Activated naive CD4-positive, alpha-beta T cell treated with anti-CD3 and anti-CD28 coated beads, Interleukin-2, amount 50 U/mL, for 24 hours (primary cell): ENCODE data around the gene CLCN4.

Experiments used
- H3K27ac Mint-ChIP-seq: one replicate; pipeline ENCODE4 v1.8.0; 2021; ENCODE audit warnings: mild to moderate bottlenecking, mixed read lengths
- H3K27me3 Mint-ChIP-seq: one replicate; pipeline ENCODE4 v1.8.0; 2021; ENCODE audit warnings: mixed read lengths
- H3K36me3 Mint-ChIP-seq: one replicate; pipeline ENCODE4 v1.8.0; 2021; ENCODE audit warnings: mixed read lengths
- H3K4me1 Mint-ChIP-seq: one replicate; pipeline ENCODE4 v1.8.0; 2021; ENCODE audit warnings: mixed read lengths
- H3K4me3 Mint-ChIP-seq: one replicate; pipeline ENCODE4 v1.8.0; 2021; ENCODE audit warnings: mild to moderate bottlenecking, mixed read lengths
- H3K9me3 Mint-ChIP-seq: one replicate; pipeline ENCODE4 v1.8.0; 2021; ENCODE audit warnings: mixed read lengths

The CLCN4 gene

GRCh38 chrX:10190367-10190766, 33.6 kb downstream of the CLCN4 start:
- Mint-ChIP-seq H3K27ac (no peak overlapping the region), H3K4me1 (no peaks in the 10 kb centered on the region), H3K9me3 (no peaks in the 10 kb centered on the region), H3K4me3 (no peak overlapping the region), H3K36me3 (no peaks in the 10 kb centered on the region), H3K27me3 (no peaks in the 10 kb centered on the region)

- Mint-ChIP-seq H3K27me3 (no peaks in the 10 kb centered on the region), H3K27ac (no peak overlapping the region), H3K9me3 (no peaks in the 10 kb centered on the region), H3K4me3 (no peak overlapping the region), H3K36me3 (no peaks in the 10 kb centered on the region), H3K4me1 (no peaks in the 10 kb centered on the region)
These were observed 36.8 kb downstream of the CLCN4 start for GRCh38 chrX:10193587-10193986.

GRCh38 chrX:10195425-10195824, 38.6 kb downstream of the CLCN4 start:
- Mint-ChIP-seq H3K27me3 (peaks cover 2% of the 10 kb centered on the region), H3K36me3 (no peaks in the 10 kb centered on the region), H3K4me1 (peaks cover 8% of the 10 kb centered on the region), H3K9me3 (no peaks in the 10 kb centered on the region), H3K4me3 (no peak overlapping the region), H3K27ac (no peak overlapping the region)

GRCh38 chrX:10195947-10196346, 39.2 kb downstream of the CLCN4 start:
- H3K27ac Mint-ChIP-seq = no peak overlapping the region

GRCh38 chrX:10197279-10198210, 40.8 kb downstream of the CLCN4 start:
- Mint-ChIP-seq H3K27me3 (peaks cover 4% of the 10 kb centered on the region), H3K36me3 (no peaks in the 10 kb centered on the region), H3K4me3 (no peak overlapping the region), H3K4me1 (peaks cover 8% of the 10 kb centered on the region), H3K9me3 (no peaks in the 10 kb centered on the region), H3K27ac (no peak overlapping the region)

More at GRCh38 chrX:10195947-10196346, 39.2 kb downstream of the CLCN4 start:
- H3K4me1 Mint-ChIP-seq = peaks cover 8% of the 10 kb centered on the region
- H3K36me3 Mint-ChIP-seq = no peaks in the 10 kb centered on the region
- H3K27me3 Mint-ChIP-seq = peaks cover 3% of the 10 kb centered on the region
- H3K4me3 Mint-ChIP-seq = no peak overlapping the region
- no peaks in the 10 kb centered on the region for H3K9me3 Mint-ChIP-seq

GRCh38 chrX:10198254-10198653, 41.5 kb downstream of the CLCN4 start:
- Mint-ChIP-seq H3K36me3 (no peaks in the 10 kb centered on the region), H3K4me3 (no peak overlapping the region), H3K27me3 (peaks cover 4% of the 10 kb centered on the region), H3K27ac (no peak overlapping the region), H3K4me1 (peaks cover 8% of the 10 kb centered on the region), H3K9me3 (no peaks in the 10 kb centered on the region)

- no peak overlapping the region for H3K27ac Mint-ChIP-seq
- peaks cover 8% of the 10 kb centered on the region for H3K4me1 Mint-ChIP-seq
- no peak overlapping the region for H3K4me3 Mint-ChIP-seq
- no peaks in the 10 kb centered on the region for H3K36me3 Mint-ChIP-seq
- peaks cover 4% of the 10 kb centered on the region for H3K27me3 Mint-ChIP-seq
- H3K9me3 Mint-ChIP-seq = no peaks in the 10 kb centered on the region
These were observed 42.4 kb downstream of the CLCN4 start for GRCh38 chrX:10199212-10199611.

- no peaks in the 10 kb centered on the region for H3K9me3 Mint-ChIP-seq
- H3K27me3 Mint-ChIP-seq = peaks cover 4% of the 10 kb centered on the region
- H3K4me1 Mint-ChIP-seq = peaks cover 8% of the 10 kb centered on the region
- no peaks in the 10 kb centered on the region for H3K36me3 Mint-ChIP-seq
- H3K27ac Mint-ChIP-seq = no peak overlapping the region
- H3K4me3 Mint-ChIP-seq = no peak overlapping the region
These were observed 46.8 kb downstream of the CLCN4 start for GRCh38 chrX:10203617-10204016.

- Mint-ChIP-seq H3K27me3 (no peaks in the 10 kb centered on the region), H3K36me3 (no peaks in the 10 kb centered on the region), H3K4me1 (no peaks in the 10 kb centered on the region), H3K9me3 (no peaks in the 10 kb centered on the region), H3K4me3 (no peak overlapping the region), H3K27ac (no peak overlapping the region)
These were observed 49.5 kb downstream of the CLCN4 start for GRCh38 chrX:10206317-10206716.

- no peaks in the 10 kb centered on the region for H3K4me1 Mint-ChIP-seq
- no peaks in the 10 kb centered on the region for H3K9me3 Mint-ChIP-seq
- no peak overlapping the region for H3K4me3 Mint-ChIP-seq
- no peaks in the 10 kb centered on the region for H3K36me3 Mint-ChIP-seq
- no peak overlapping the region for H3K27ac Mint-ChIP-seq
- no peaks in the 10 kb centered on the region for H3K27me3 Mint-ChIP-seq
These were observed 51.6 kb downstream of the CLCN4 start for GRCh38 chrX:10208281-10208856.

GRCh38 chrX:10208953-10209352, 52.2 kb downstream of the CLCN4 start:
- Mint-ChIP-seq H3K4me3 (no peak overlapping the region), H3K36me3 (no peaks in the 10 kb centered on the region), H3K27me3 (no peaks in the 10 kb centered on the region), H3K27ac (no peak overlapping the region), H3K4me1 (no peaks in the 10 kb centered on the region), H3K9me3 (no peaks in the 10 kb centered on the region)

GRCh38 chrX:10212395-10212794, 55.6 kb downstream of the CLCN4 start:
- Mint-ChIP-seq H3K4me3 (no peak overlapping the region), H3K36me3 (no peaks in the 10 kb centered on the region), H3K27me3 (no peaks in the 10 kb centered on the region), H3K9me3 (no peaks in the 10 kb centered on the region), H3K27ac (no peak overlapping the region), H3K4me1 (no peaks in the 10 kb centered on the region)

- Mint-ChIP-seq H3K27ac (no peak overlapping the region), H3K36me3 (no peaks in the 10 kb centered on the region), H3K27me3 (no peaks in the 10 kb centered on the region), H3K4me3 (no peak overlapping the region), H3K9me3 (no peaks in the 10 kb centered on the region), H3K4me1 (no peaks in the 10 kb centered on the region)
These were observed 56.9 kb downstream of the CLCN4 start for GRCh38 chrX:10213716-10214115.

- Mint-ChIP-seq H3K4me3 (no peak overlapping the region), H3K9me3 (no peaks in the 10 kb centered on the region), H3K4me1 (no peaks in the 10 kb centered on the region), H3K36me3 (no peaks in the 10 kb centered on the region), H3K27me3 (no peaks in the 10 kb centered on the region), H3K27ac (no peak overlapping the region)
These were observed 59.4 kb downstream of the CLCN4 start for GRCh38 chrX:10216208-10216607.

GRCh38 chrX:10217198-10217597, 60.4 kb downstream of the CLCN4 start:
- Mint-ChIP-seq H3K27ac (no peak overlapping the region), H3K27me3 (no peaks in the 10 kb centered on the region), H3K4me3 (no peak overlapping the region)

GRCh38 chrX:10221651-10222050, 64.9 kb downstream of the CLCN4 start:
- Mint-ChIP-seq H3K4me1 (no peaks in the 10 kb centered on the region), H3K36me3 (no peaks in the 10 kb centered on the region), H3K4me3 (no peak overlapping the region), H3K27me3 (no peaks in the 10 kb centered on the region), H3K9me3 (no peaks in the 10 kb centered on the region), H3K27ac (no peak overlapping the region)

More at GRCh38 chrX:10217198-10217597, 60.4 kb downstream of the CLCN4 start:
- Mint-ChIP-seq H3K4me1 (no peaks in the 10 kb centered on the region), H3K9me3 (no peaks in the 10 kb centered on the region), H3K36me3 (no peaks in the 10 kb centered on the region)
